Measurements from ENCODE around the gene OTOF.

Gene OTOF

GRCh38 chr2:26500406-26500805 is 22.5 kb upstream of the OTOF start:
- no peak for DNase-seq (ENCODE audit: low spot score)

- no peak for DNase-seq (ENCODE audit: low spot score)
These were observed 17.9 kb upstream of the OTOF start for GRCh38 chr2:26495705-26496297.

- DNase-seq (ENCODE audit: low spot score): no peak
These were observed 17.0 kb upstream of the OTOF start for GRCh38 chr2:26494891-26495290.

GRCh38 chr2:26494199-26494598 is 16.3 kb upstream of the OTOF start:
- DNase-seq (ENCODE audit: low spot score): no peak

- DNase-seq (ENCODE audit: low spot score): no peak
These were observed 15.6 kb upstream of the OTOF start for GRCh38 chr2:26493566-26493965.

- no peak for DNase-seq (ENCODE audit: low spot score)
These were observed 15.0 kb upstream of the OTOF start for GRCh38 chr2:26492749-26493515.

GRCh38 chr2:26491563-26492167 is 13.7 kb upstream of the OTOF start:
- DNase-seq (ENCODE audit: low spot score): no peak

GRCh38 chr2:26489213-26489850 is 11.4 kb upstream of the OTOF start:
- DNase-seq (ENCODE audit: low spot score): no peak

GRCh38 chr2:26488463-26489212 is 10.7 kb upstream of the OTOF start:
- DNase-seq (ENCODE audit: low spot score): no peak

GRCh38 chr2:26487192-26487591 is 9.3 kb upstream of the OTOF start:
- no peak for DNase-seq (ENCODE audit: low spot score)

- no peak for DNase-seq (ENCODE audit: low spot score)
These were observed 8.9 kb upstream of the OTOF start for GRCh38 chr2:26486789-26487188.

GRCh38 chr2:26485725-26486418 is 7.9 kb upstream of the OTOF start:
- DNase-seq (ENCODE audit: low spot score): no peak

GRCh38 chr2:26485099-26485498 is 7.2 kb upstream of the OTOF start:
- DNase-seq (ENCODE audit: low spot score): no peak

GRCh38 chr2:26484579-26484978 is 6.7 kb upstream of the OTOF start:
- no peak for DNase-seq (ENCODE audit: low spot score)

- DNase-seq (ENCODE audit: low spot score): no peak
These were observed 6.1 kb upstream of the OTOF start for GRCh38 chr2:26483957-26484565.

- DNase-seq (ENCODE audit: low spot score): no peak
These were observed 5.6 kb upstream of the OTOF start for GRCh38 chr2:26483516-26483915.

- no peak for DNase-seq (ENCODE audit: low spot score)
These were observed 5.1 kb upstream of the OTOF start for GRCh38 chr2:26483027-26483326.

- DNase-seq (ENCODE audit: low spot score): no peak
These were observed 4.5 kb upstream of the OTOF start for GRCh38 chr2:26482211-26483026.

GRCh38 chr2:26481706-26482105 is 3.8 kb upstream of the OTOF start:
- no peak for DNase-seq (ENCODE audit: low spot score)

- DNase-seq (ENCODE audit: low spot score): no peak
These were observed 2.9 kb upstream of the OTOF start for GRCh38 chr2:26480566-26481423.
